GM12864 (cell line): ENCODE measurements around the gene SLC44A1.
A peak's percentile ranks its signal among the peaks of the same experiment; 100 is the strongest.

Experiments
- DNase-seq: peaks from one replicate; pipeline ENCODE4 v3.0.0-alpha.2; 2011; ENCODE audit warnings: low read depth
- H3K4me3 ChIP-seq: 2 replicates; pipeline ENCODE4 v1.5.1; 2011; ENCODE audit warnings: mild to moderate bottlenecking, low read depth, low read length, control low read depth
- TF ChIP-seq, protein P1 (sequence below): IDR thresholded peaks from 2 replicates; pipeline ENCODE4 v1.5.1; 2011; ENCODE audit warnings: low read depth, mild to moderate bottlenecking, moderate library complexity, low read length, control low read depth, inconsistent platforms; ENCODE audit errors: missing control alignments

SLC44A1 gene

DNA sequence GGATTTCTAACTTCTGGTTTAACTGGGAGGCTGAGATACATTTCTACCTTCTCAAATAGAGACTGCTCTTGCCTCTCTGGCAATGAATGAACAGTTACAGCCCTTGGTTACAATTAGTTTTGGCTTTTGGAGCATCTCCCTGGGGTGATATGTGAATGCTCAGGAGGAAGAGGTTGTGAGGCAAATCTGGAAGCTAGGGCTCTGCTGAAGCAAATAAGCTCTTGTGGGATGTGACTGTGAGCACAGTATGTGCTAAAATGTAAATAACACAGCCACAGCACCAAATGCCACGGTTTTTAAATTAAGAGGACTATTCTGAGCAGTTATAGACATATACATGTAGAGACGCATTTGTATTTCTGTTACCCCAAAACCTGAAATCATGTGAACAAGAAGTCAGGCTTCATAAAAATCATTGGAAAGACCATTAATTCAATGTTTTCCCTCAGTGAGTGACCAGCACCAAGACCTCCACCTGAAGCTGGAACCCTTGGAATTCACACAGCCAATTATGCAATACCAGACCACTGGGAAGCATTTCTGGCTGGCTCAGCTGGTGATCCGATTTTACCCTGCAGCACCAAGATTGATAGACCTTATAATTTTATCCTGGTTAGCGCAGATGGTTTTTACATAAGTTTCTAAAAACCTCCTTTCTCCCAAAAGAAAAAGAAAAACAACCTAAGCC lies 3.0 kb upstream of the SLC44A1 start:
- no peak overlapping the region for H3K4me3 ChIP-seq
- DNase-seq, result no peak
- TF ChIP-seq, protein P1, sequence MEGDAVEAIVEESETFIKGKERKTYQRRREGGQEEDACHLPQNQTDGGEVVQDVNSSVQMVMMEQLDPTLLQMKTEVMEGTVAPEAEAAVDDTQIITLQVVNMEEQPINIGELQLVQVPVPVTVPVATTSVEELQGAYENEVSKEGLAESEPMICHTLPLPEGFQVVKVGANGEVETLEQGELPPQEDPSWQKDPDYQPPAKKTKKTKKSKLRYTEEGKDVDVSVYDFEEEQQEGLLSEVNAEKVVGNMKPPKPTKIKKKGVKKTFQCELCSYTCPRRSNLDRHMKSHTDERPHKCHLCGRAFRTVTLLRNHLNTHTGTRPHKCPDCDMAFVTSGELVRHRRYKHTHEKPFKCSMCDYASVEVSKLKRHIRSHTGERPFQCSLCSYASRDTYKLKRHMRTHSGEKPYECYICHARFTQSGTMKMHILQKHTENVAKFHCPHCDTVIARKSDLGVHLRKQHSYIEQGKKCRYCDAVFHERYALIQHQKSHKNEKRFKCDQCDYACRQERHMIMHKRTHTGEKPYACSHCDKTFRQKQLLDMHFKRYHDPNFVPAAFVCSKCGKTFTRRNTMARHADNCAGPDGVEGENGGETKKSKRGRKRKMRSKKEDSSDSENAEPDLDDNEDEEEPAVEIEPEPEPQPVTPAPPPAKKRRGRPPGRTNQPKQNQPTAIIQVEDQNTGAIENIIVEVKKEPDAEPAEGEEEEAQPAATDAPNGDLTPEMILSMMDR, result no peak

DNA sequence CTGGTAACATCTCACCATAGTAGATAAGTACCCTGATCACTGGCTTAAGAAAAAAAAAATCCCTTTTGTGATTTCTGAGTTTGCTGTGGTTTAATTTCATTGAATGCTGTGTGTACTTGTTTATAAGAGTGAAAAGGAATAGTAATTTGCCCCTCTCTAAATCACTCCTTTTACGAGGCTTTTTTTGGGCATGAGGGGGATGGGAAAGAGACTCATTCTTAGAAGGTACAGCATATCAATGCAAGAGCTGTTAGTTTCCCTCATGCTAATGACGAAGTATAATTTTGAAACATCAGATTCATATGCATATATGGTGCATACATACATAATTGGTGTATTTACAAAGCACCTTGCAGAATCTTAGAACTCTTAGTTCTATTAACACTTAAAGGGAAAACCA lies 2.4 kb upstream of the SLC44A1 start:
- TF ChIP-seq, protein P1, result no peak
- no peak for DNase-seq
- H3K4me3 ChIP-seq, result no peak overlapping the region

GRCh38 chr9:105242557-105242956 lies 1.9 kb upstream of the SLC44A1 start:
- TF ChIP-seq, protein P1, result no peak
- no peak overlapping the region for H3K4me3 ChIP-seq
- no peak for DNase-seq

- H3K4me3 ChIP-seq, result no peak overlapping the region
- DNase-seq, result no peak
- TF ChIP-seq, protein P1, result no peak
Measured at GRCh38 chr9:105243015-105243686, 1.3 kb upstream of the SLC44A1 start.

DNA sequence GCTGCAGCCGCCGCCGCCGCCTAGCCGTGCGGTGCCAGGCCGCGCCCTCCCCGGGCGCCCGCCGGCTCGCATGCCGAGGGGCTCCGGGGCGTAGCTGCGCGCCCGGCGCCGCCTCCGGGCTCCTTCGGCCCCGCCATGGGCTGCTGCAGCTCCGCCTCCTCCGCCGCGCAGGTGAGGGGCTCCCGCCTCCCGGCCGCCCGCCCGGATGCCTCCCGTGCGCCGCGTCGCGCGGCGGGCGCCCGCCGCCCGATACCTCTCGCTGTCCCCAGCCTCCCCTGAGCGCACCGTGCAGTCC lies 230 bp downstream of the SLC44A1 start:
- TF ChIP-seq, protein P1, result no peak
- peak overlapping the region; percentile 68 for H3K4me3 ChIP-seq
- DNase-seq, result no peak

GRCh38 chr9:105245029-105245890 lies 809 bp downstream of the SLC44A1 start:
- TF ChIP-seq, protein P1, result peak; percentile 20
- DNase-seq, result no peak

More at GRCh38 chr9:105245029-105245890, 809 bp downstream of the SLC44A1 start:
- H3K4me3 ChIP-seq, result peak overlapping the region; percentile 68
